ENCODE data around the gene USP31.

The USP31 gene

GRCh38 chr16:23140107-23140506, 9.1 kb downstream of the USP31 start:
- no peaks in the 10 kb centered on the region for H3K9me2 ChIP-seq (ENCODE audit: low read depth, low read length)
- no peaks in the 10 kb centered on the region for H3K79me2 ChIP-seq (ENCODE audit: insufficient read depth, low read length)
- no peak overlapping the region for H3K4me3 ChIP-seq (ENCODE audit: low read depth, low read length, poor library complexity, severe bottlenecking)
- no peaks in the 10 kb centered on the region for H3K27me3 ChIP-seq (ENCODE audit: insufficient read depth, low read length)
- no peak overlapping the region for H2AFZ ChIP-seq (ENCODE audit: low read length)
- no peaks in the 10 kb centered on the region for H3F3A ChIP-seq (ENCODE audit: insufficient read depth, low read length)
- no peak overlapping the region for H3K27ac ChIP-seq (ENCODE audit: low read depth, low read length, poor library complexity, severe bottlenecking)
- no peak overlapping the region for H3K4me2 ChIP-seq (ENCODE audit: low read length)
- H3K4me1 ChIP-seq (ENCODE audit: insufficient read depth, low read length, severe bottlenecking): no peaks in the 10 kb centered on the region
- no peaks in the 10 kb centered on the region for H4K20me1 ChIP-seq (ENCODE audit: insufficient read depth, low read length)
- TF ChIP-seq, protein P1, sequence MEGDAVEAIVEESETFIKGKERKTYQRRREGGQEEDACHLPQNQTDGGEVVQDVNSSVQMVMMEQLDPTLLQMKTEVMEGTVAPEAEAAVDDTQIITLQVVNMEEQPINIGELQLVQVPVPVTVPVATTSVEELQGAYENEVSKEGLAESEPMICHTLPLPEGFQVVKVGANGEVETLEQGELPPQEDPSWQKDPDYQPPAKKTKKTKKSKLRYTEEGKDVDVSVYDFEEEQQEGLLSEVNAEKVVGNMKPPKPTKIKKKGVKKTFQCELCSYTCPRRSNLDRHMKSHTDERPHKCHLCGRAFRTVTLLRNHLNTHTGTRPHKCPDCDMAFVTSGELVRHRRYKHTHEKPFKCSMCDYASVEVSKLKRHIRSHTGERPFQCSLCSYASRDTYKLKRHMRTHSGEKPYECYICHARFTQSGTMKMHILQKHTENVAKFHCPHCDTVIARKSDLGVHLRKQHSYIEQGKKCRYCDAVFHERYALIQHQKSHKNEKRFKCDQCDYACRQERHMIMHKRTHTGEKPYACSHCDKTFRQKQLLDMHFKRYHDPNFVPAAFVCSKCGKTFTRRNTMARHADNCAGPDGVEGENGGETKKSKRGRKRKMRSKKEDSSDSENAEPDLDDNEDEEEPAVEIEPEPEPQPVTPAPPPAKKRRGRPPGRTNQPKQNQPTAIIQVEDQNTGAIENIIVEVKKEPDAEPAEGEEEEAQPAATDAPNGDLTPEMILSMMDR (IDR thresholded peaks at IDR 0.05; ENCODE audit: low read length): no peak
- no peak for TF ChIP-seq EZH2 (IDR thresholded peaks at IDR 0.05; ENCODE audit: borderline replicate concordance, low read length)
- H3K9me3 ChIP-seq (ENCODE audit: low read length): peaks cover 23% of the 10 kb centered on the region
- no peaks in the 10 kb centered on the region for H3K36me3 ChIP-seq (ENCODE audit: insufficient read depth, low read length)
- H3K9ac ChIP-seq (ENCODE audit: low read length): no peak overlapping the region

GRCh38 chr16:23137818-23138217, 11.4 kb downstream of the USP31 start:
- Histone ChIP-seq H3K4me1 (ENCODE audit: insufficient read depth, low read length, severe bottlenecking) (peaks cover under 1% of the 10 kb centered on the region), H3K4me2 (ENCODE audit: low read length) (no peak overlapping the region), H3F3A (ENCODE audit: insufficient read depth, low read length) (no peaks in the 10 kb centered on the region), H3K36me3 (ENCODE audit: insufficient read depth, low read length) (no peaks in the 10 kb centered on the region), H3K27ac (ENCODE audit: low read depth, low read length, poor library complexity, severe bottlenecking) (no peak overlapping the region), H3K79me2 (ENCODE audit: insufficient read depth, low read length) (no peaks in the 10 kb centered on the region; the same call in 1 of the 2 replicates), H3K9me3 (ENCODE audit: low read length) (peaks cover 29% of the 10 kb centered on the region), H3K9me2 (ENCODE audit: low read depth, low read length) (no peaks in the 10 kb centered on the region), H3K9ac (ENCODE audit: low read length) (no peak overlapping the region), H4K20me1 (ENCODE audit: insufficient read depth, low read length) (no peaks in the 10 kb centered on the region), H3K4me3 (ENCODE audit: low read depth, low read length, poor library complexity, severe bottlenecking) (no peak overlapping the region), H2AFZ (ENCODE audit: low read length) (no peak overlapping the region), H3K27me3 (ENCODE audit: insufficient read depth, low read length) (no peaks in the 10 kb centered on the region)
- TF ChIP-seq, protein P1 (IDR thresholded peaks at IDR 0.05; ENCODE audit: low read length): no peak
- no peak for TF ChIP-seq EZH2 (IDR thresholded peaks at IDR 0.05; ENCODE audit: borderline replicate concordance, low read length)

GRCh38 chr16:23137256-23137655, 12.0 kb downstream of the USP31 start:
- Histone ChIP-seq H3K9me2 (ENCODE audit: low read depth, low read length) (no peaks in the 10 kb centered on the region), H4K20me1 (ENCODE audit: insufficient read depth, low read length) (no peaks in the 10 kb centered on the region), H3K9ac (ENCODE audit: low read length) (no peak overlapping the region), H3K4me3 (ENCODE audit: low read depth, low read length, poor library complexity, severe bottlenecking) (no peak overlapping the region), H3F3A (ENCODE audit: insufficient read depth, low read length) (no peaks in the 10 kb centered on the region), H3K27me3 (ENCODE audit: insufficient read depth, low read length) (no peaks in the 10 kb centered on the region), H3K4me1 (ENCODE audit: insufficient read depth, low read length, severe bottlenecking) (peaks cover 6% of the 10 kb centered on the region), H3K36me3 (ENCODE audit: insufficient read depth, low read length) (no peaks in the 10 kb centered on the region), H3K27ac (ENCODE audit: low read depth, low read length, poor library complexity, severe bottlenecking) (no peak overlapping the region), H3K79me2 (ENCODE audit: insufficient read depth, low read length) (no peaks in the 10 kb centered on the region; the same call in 1 of the 2 replicates), H3K4me2 (ENCODE audit: low read length) (no peak overlapping the region), H2AFZ (ENCODE audit: low read length) (no peak overlapping the region), H3K9me3 (ENCODE audit: low read length) (peaks cover 29% of the 10 kb centered on the region)
- TF ChIP-seq, protein P1 (IDR thresholded peaks at IDR 0.05; ENCODE audit: low read length): no peak
- no peak for TF ChIP-seq EZH2 (IDR thresholded peaks at IDR 0.05; ENCODE audit: borderline replicate concordance, low read length)

Measured in OCI-LY1 (cell line).